GM19463 (cell line): ENCODE data around the gene PDE4B.
"Not testable (repeated sequence)": the region's sequence is repeated elsewhere in the genome, so short reads cannot be mapped to it uniquely, and the experiment has no call there.

ENCODE experiments used
- ATAC-seq: cut with Tn5 transposase; IDR thresholded peaks from one replicate; pipeline ENCODE4 v1.9.1; 2021; ENCODE audit warnings: mild to moderate bottlenecking, moderate library complexity; ENCODE audit not compliant: unreplicated experiment

PDE4B gene

DNA sequence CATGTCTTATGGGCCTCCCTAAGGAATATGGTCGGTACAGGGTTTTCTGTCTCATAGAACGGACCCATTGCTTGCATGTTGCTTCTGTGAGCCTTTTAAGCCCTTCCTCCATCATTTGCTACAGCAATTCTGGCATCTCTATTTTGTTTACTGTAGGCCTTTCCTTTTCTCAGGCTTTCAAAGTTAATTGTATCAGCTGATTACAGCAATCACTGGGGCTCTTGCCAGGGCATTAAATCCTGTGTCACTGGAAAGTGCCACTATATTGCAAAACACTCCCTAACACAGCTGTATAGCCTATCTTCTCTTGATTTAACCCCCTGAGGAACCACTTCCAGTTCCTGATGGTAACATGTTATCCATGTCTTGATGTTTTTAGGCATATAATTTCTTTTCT, 156.5 kb downstream of the PDE4B start:
- ATAC-seq, result no peak

DNA sequence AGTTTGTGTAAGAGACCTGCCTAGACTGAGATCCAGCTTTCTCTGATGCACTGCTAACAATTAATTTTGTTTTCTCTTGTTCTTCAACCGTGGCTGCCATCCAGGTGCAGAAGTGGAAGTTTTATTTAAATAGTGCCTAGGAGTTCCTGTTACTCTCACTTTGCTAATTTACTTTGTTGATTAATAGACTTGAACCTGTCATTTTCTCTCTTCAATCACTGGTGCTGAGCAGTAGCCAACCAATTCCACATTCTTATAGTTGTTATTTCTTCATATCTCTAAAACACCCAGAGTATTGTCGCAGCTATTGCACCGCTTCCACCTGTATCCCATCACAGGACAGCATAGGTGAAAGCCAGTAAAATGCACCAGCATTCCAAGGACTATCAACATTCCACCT, 157.2 kb downstream of the PDE4B start:
- no peak for ATAC-seq

DNA sequence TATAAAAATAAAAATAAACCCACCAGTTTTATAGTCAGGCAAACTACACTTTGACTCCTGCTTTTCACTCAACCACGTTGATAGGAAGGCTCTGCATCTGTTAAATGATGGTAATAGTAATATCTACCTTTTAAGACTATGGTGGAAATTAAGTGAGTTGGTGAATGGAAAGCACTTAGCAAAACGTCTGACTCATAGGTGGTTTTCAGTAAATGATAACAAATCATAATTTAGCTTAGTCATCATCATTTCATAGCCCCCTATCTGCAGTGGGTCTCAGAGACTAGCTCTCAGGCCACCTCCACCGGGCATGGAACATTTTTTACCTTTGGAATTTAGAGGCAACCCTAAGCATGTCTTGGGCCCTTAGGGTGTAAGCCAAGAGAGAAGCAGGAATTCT, 160.0 kb downstream of the PDE4B start:
- ATAC-seq, result no peak

DNA sequence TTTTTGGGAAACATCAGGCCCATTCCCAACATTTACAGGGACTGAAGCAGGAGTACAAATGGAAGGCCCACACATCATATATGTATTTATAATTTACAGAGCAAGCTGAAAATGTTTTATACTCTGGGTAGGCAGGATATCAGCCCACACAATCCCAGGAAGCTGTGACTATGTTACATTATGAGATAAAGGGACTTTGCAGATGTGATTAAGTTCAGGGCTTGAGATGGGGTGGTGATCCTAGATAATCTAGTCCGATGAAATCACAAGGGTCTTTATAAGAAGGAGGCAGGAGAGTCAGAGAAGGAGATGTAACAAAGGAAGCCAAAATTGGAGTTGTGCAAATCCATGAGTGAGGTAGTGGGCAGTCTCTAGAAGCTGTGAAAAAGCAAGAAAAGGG, 160.5 kb downstream of the PDE4B start:
- no peak for ATAC-seq

DNA sequence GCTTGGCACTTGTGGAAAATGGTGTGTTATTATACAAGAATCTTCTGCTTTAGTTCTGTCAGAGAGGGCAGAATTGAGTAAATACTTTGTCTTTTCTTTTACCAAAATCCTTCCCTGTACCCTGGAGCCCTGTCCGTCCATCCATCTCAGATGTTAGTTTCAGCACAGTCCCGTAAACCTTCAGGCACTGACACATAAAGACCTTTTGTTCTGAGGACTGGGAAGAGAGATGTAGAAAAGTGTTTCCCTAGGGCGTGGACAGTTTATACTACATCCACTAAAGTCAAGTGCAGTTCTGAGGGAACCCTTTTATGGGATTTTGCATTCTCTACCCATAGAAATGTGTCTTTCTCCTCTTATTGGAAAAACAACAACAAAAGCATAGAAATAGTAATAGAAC, 162.4 kb downstream of the PDE4B start:
- ATAC-seq, result no peak

DNA sequence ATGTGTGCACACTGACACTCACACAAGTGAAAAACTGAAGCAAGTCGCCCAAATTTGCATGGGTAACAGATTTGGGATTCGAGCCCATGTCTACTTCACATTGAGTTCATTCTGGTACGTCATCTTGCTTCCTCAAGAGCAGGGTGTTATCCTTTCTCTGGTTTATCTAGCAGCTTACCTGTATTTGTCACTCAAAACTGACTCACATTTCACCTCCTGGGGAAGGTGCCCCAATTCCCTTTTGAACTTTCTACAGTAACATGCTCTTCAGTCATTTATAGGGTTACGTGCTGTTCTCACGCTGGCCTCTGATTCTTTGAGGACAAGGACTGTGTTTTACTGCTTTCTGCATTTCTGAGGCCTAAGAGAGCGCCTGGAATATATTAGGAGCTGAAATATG, 162.8 kb downstream of the PDE4B start:
- no peak for ATAC-seq

DNA sequence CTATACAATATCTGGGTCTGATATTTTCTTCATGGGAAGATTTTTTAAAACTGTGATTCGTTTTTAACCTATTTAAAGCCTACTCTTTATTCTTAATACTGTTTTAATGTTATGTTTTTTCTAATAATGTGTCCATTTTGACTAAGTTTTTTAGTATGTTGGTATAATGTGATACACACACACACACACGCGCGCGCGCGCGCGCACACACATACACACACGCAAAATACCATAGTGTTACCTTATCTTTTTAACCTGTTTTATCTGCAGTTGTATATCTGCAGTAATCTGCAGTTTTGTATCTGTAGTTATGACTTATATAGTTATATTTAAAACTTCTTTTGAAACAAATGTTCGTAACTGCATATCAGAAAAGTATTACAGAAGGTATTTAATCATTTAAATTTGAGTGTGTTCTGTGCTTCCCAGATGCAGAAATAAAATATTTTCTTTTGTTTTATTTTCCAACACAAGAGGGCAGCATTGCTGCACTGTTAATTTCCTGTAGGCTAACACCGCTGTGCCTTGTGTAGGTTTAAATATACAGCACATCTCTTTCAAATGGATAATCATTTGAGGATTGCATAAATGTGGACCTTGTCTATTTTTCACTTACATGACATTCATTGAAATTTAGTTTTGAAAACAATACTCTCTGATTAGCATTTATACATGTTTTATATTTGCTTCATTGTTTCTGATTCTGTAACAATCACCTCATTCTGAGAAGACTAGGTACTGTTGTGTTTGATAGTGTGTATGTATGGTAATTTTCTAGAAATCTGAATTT, 166.1 kb downstream of the PDE4B start:
- peak; percentile 74 for ATAC-seq

DNA sequence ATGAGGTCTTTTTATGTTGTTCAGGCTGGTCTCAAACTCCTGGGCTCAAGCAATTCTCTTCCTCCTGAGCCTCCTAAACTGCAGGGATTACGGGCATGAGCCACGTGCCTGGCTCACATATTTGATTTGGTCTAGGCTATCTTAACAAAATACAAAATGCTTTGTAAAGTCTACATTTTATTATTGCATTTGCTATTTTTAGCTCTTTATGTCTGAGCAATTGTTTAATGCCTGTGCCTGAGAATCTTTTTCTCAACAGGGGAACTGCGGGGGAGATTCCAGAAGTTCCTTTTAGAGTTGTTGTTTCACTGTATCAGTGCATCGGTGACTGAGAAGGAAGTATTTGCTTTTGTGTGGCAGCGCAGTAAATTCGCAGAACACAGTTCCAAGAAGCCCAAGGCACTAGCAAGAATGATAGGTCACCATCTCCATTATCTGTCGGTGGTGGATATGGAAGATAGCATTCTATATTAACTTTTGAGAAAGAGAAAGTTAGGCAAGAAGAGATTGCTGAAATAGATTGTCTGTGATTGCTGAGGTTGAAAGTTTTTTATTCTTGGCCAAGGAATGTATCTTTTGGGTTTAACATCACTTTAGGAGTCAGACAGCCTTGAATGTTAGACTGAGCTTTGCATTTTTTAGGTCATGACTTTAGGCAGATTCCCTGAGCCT, 167.3 kb downstream of the PDE4B start:
- no peak for ATAC-seq

DNA sequence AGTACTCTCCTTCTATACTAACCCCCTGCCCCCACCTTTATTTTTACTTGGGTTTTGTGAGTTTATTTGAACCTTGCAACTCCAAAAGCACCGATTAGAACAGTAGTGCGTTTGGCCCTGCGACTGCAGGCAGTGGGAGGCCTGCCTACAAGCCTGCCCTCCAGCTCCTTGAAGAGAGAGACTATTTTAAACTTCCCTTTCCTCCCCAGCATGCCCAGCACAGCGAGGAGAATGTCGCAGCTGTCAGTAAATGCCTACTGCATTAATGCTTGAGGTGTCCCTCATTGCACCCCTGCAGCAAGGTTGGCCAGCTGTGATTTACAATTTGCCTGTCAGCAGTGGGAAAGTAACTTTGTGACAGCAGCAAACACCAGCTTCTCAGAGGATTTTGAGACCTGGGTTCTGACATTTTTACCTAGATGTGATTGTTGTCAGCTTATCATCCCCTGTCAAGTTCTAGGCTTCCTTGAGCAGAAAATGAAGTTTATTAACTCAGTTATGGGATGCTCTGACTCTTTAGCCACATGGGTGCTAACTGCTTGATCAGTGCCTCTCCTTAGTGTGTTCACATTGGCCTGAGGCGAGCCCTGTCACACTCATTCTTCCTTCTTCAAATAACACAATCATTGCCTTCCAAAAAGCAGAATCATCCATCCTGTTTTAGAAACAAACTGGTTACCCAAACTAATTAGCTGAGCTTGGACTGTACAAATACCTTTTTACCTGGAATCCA, 170.6 kb downstream of the PDE4B start:
- ATAC-seq, result no peak

DNA sequence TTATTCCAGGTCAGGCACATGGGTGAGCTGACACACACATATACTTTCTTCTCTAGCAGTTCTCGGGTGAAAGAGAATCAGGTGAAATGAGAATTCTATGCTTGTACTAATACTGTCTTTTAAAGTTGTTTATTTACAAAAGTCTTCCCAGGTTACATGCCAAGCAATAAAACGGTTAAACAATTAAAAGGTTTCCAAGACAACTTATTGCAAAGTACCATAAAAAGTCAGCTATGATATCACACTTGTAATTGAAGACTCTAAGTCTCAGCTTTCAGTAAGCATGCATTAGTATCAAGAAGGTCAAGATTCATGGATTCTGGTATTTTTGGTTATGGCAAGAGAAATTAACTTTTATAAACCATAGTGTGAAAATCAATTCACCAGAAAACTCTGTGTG, 171.4 kb downstream of the PDE4B start:
- ATAC-seq, result no peak

DNA sequence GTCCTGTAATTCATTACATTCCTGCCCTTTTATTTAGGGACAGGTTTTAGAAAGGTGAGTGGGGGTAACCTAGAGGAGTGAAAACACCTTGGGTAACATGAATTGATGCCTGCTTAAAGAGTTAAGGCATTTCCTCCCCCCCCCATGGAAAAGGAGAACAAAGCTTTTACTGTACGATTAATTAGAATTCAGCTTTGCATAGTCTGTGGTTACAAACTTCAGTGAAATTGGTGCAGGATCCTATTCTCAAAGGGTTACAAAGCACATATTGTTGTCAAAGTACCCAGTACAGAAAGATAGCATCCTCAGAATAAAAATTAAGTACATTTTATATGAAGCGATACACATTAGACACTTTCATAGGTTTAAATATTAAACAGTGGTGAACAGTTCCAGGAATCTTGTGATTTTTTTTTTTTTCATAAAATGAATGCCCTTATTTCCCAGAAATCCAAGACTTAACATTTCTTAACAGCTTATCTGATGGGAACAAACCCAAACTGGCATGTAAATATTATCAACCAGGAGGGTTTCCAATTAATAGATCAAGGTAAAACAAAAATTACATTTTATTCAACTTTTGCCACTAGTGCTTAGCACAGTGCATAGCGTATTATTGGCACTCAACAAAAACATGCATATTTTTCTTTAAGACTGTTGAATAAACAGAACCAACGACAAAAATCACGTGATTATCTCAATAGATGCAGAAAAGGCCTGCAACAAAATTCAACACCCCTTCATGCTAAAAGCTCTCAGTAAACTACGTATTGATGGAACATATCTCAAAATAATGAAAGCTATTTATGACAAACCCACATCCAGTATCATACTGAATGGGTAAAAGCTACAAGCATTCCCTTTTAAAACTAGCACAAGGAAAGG, 172.7 kb downstream of the PDE4B start:
- no peak for ATAC-seq

DNA sequence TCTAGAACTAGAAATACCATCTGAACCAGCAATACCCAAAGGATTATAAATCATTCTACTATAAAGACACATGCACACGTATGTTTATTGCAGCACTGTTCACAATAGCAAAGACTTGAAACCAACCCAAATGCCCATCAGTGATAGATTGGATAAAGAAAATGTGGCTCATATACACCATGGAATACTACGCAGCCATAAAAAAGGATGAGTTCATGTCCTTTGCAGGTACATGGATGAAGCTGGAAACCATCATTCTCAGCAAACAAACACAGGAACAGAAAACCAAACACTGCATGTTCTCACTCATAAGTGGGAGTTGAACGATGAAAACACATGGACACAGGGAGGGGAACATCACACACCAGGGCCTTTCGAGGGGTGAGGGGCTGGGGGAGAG, 174.8 kb downstream of the PDE4B start:
- not testable (repeated sequence) for ATAC-seq

DNA sequence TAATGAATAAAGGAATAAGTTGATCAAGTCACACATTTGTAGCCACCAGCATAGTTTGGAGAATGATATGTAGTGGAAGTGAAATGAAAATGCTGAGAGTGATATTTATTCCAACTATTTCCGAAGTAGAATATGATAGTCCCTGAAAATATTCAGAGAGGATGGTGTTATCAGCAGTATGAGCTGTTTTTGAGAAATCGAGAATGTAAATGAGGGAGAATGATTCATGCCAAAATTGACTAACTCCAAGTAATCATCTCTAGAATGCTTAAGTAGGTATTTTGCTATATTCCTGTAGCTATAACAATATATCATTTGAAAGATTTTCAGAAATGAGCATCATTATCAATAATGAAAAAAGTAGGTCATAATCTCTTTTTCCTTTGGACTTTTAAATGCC, 178.9 kb downstream of the PDE4B start:
- ATAC-seq, result no peak

DNA sequence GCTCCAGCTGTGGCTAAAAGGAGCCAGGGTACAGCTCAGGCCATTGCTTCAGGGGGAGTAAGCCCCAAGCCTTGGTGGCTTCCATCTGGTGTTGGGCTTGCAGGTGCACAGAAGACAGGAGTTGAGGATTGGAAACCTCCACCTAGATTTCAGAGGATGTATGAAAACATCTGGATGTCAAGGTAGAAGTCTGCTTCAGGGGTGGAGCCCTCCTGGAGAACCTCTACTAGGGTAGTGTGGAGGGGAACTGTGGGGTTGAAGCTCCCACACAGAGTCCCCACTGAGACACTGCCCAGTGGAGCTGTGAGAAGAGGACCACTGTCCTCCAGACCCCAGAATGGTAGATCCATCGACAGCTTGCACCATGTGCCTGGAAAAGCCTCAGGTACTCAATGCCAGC, 183.0 kb downstream of the PDE4B start:
- no peak for ATAC-seq

DNA sequence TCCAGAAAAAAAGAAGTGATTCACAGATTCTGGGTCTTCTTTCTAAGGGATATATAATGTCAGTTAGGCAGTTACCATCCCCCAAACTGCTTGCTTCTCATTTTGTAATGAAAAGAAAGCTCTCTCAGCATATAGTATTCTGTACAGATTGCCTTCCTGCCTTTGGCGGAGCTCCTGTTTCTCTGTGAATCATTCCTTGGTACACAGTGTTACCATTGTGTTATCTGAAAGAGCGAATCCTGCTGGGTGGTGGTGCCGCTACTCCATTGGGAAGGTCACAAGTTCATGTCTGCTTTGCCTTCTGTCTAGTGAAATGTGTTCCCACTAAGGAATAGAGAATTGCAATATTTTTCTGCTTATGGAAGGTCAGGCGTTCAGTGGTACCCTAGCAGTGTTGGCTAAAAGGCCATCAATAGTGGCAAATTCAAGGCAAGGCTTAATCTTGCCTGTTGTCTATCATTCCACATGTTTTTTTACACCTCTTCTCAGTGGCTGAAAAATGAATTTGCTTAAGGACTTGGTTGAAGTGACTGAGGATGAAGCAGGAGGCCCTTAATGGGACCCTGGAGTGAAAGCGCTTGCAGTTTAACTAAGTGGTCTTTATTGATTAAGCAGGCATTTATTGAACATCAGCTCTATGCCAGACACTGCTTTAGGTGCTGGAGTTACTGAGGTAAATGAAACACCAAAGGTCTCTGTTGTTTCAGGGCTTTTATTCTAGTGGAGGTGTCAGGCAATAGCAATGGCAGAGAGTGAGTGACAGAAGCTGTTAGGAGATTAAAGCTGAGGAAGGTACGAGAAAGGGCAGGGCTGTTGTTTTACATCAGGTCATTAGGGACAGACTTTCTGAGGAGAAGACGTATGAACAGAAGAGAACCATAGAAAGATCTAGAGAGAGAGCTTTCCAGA, 186.7 kb downstream of the PDE4B start:
- ATAC-seq, result no peak

DNA sequence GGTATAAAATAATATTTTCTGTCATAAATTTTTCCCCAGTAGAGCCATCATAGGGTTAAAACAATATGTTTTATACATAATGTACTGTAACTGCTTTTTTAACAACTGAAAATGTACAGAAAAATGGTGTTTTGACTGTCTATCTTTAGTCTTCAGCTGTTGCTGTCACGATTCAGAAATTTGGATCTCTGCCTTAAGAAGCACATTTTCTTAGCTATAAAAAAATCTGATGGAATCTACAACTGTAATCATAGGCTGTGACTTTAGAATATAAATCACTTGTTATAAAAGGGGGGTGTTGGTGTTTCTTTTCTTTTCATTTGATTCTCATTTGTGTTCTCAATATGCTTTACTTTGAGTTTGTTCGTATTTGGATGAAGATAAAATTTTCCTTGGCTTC, 187.5 kb downstream of the PDE4B start:
- ATAC-seq, result no peak

DNA sequence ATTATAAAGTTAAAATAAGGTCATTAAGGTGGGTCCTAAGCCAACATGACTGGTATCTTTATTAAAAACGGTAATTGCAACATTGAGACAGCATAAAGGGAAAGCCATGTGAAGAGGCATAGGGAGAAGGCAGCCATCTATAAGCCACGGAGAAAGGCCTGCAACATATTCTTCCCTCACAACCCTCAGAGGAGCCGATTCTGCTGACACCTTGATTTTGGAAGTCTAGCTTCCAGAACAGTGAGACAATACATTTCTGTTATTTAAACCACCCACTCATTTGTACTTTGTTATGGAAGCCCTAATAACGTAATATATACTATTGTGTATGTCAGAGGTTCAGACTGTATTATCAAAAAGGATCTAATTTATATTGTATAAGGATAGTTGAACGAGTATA, 190.8 kb downstream of the PDE4B start:
- no peak for ATAC-seq

DNA sequence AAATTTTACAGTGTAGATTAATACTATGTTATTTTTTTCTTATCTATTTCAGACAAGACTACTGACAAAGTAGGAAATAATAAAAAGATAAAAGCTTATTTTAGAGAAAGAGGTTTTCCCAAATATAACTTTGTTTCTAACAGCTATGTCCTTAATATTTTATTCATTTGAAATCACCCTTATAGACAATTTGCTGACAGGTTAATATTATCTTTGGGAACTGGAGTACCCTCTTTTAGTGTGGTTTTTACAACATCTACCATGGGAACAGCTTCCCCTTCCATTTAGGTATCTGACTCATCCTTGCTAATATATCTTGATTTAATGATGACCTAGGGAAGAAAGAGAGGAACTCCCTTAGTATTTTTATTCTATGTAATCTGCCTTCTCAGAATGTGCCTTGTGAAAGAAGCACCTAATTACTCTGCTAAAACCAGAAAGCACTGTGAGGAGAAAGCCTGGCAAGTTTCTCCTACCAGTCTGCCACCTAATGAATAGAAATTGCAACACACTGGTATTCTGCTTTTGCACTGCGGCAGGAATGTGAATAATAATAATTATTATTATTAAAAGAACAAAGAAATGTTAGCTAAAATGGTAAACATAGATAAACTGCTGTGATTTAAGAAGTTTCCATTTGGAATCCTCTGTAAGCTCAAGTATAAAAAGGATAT, 192.8 kb downstream of the PDE4B start:
- no peak for ATAC-seq

DNA sequence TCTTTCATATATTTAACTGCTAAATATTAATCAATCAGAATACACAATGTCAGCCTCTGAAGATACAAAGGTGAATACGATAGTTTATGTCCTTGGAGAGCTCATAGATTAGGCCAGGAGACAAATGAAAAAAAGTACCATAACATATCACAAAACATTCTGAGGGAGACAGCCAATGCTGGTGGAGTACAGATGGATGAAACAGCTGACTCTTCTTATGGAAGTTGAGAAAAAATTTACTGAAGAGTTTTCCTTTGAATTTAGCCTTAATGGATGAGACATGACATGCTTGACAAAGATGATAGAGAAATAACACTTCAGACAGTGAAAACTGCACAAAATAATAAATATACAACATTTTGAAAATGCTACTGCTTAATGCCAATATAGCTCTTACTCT, 193.5 kb downstream of the PDE4B start:
- no peak for ATAC-seq
